GM23248 (cell line): ENCODE data around the gene GIPC2. TPM values are rescaled to one million over a fixed set of nuclear protein-coding genes. Genes with fewer than 3 reads are reported as not detected.
A peak's percentile ranks its signal among the peaks of the same experiment; 100 is the strongest.
"Not testable (repeated sequence)": the region's sequence is repeated elsewhere in the genome, so short reads cannot be mapped to it uniquely, and the experiment has no call there.

Experiments used
- DNase-seq: peaks from one replicate; pipeline ENCODE4 v3.0.0-alpha.2; 2015
- H2AFZ ChIP-seq: fragments of 200-600 bp; sonication (generic); 2 replicates; pipeline ENCODE4 v1.6.1; 2016; ENCODE audit warnings: antibody characterized with exemption
- H3F3A ChIP-seq: fragments of 200-600 bp; sonication (generic); 2 replicates; pipeline ENCODE4 v1.6.1; 2016; ENCODE audit warnings: mild to moderate bottlenecking, antibody characterized with exemption, mixed run types; ENCODE audit not compliant: insufficient read depth
- H3K27ac ChIP-seq: fragments of 200-600 bp; sonication (generic); 2 replicates; pipeline ENCODE4 v1.5.1; 2016; ENCODE audit warnings: mild to moderate bottlenecking
- H3K27me3 ChIP-seq: fragments of 200-600 bp; sonication (generic); replicated peaks from 2 replicates; pipeline ENCODE4 v1.6.1; 2016; ENCODE audit warnings: mild to moderate bottlenecking; ENCODE audit not compliant: insufficient read depth
- H3K36me3 ChIP-seq: fragments of 200-600 bp; sonication (generic); 2 replicates; pipeline ENCODE4 v1.6.1; 2016; ENCODE audit warnings: low read depth, mild to moderate bottlenecking
- H3K4me1 ChIP-seq: fragments of 200-600 bp; sonication (generic); 2 replicates; pipeline ENCODE4 v1.6.1; 2016; ENCODE audit warnings: mild to moderate bottlenecking; ENCODE audit not compliant: insufficient read depth
- H3K4me2 ChIP-seq: fragments of 200-600 bp; sonication (generic); one replicate; pipeline ENCODE4 v1.6.1; 2016; ENCODE audit warnings: mild to moderate bottlenecking; ENCODE audit not compliant: unreplicated experiment
- H3K4me3 ChIP-seq: fragments of 200-600 bp; sonication (generic); 2 replicates; pipeline ENCODE4 v1.5.1; 2016; ENCODE audit warnings: mild to moderate bottlenecking
- H3K79me2 ChIP-seq: fragments of 200-600 bp; sonication (generic); 2 replicates; pipeline ENCODE4 v1.6.1; 2016; ENCODE audit warnings: mild to moderate bottlenecking; ENCODE audit not compliant: insufficient read depth
- H3K9ac ChIP-seq: fragments of 200-600 bp; sonication (generic); 2 replicates; pipeline ENCODE4 v1.6.1; 2016; ENCODE audit warnings: mild to moderate bottlenecking
- H3K9me2 ChIP-seq: fragments of 200-600 bp; sonication (generic); 2 replicates; pipeline ENCODE4 v1.6.1; 2016; ENCODE audit warnings: mixed run types, mild to moderate bottlenecking, moderate library complexity; ENCODE audit not compliant: insufficient read depth
- H3K9me3 ChIP-seq: fragments of 200-600 bp; sonication (generic); one replicate; pipeline ENCODE4 v1.6.1; 2017; ENCODE audit warnings: low read depth
- H4K20me1 ChIP-seq: fragments of 200-600 bp; sonication (generic); 2 replicates; pipeline ENCODE4 v1.6.0; 2016; ENCODE audit not compliant: insufficient read depth
- EZH2 ChIP-seq: fragments of 200-600 bp; sonication (generic); IDR thresholded peaks from 2 replicates; pipeline ENCODE4 v1.6.1; 2018; ENCODE audit warnings: antibody characterized with exemption, mild to moderate bottlenecking; ENCODE audit not compliant: insufficient read depth, poor library complexity, severe bottlenecking
- EZH2phosphoT487 ChIP-seq: fragments of 200-600 bp; sonication (generic); IDR thresholded peaks from 2 replicates; pipeline ENCODE4 v1.6.1; 2018; ENCODE audit warnings: antibody characterized with exemption, moderate library complexity, mild to moderate bottlenecking, low read depth; ENCODE audit not compliant: insufficient read depth
- WGBS, 2 experiments: methylation state at CpG; one replicate each; pipeline ENCODE4 v1.1.6; 2015 to 2017; ENCODE audit warnings: low lambda C conversion rate in 2 of 2, low coverage in 1 of 2; ENCODE audit errors: missing lambda C conversion rate in 2 of 2; 5-methylcytosine and 5-hydroxymethylcytosine counted together
- in situ Hi-C: fragments of 300-500 bp; cut with MboI; formaldehyde crosslinking; loops from 2 replicates; pipeline ENCODE4 v1.15.0; 2020
- polyA plus RNA-seq: library from polyadenylated mRNA; unstranded; fragments of >200 nt; fragmentation: Nextera tagmentation; extraction: Ambion mirVana; gene quantifications from 2 replicates; pipeline ENCODE4 v1.2.1, GENCODE V29; 2016
- total RNA-seq: library from RNA; depleted of rRNA; stranded (reverse); fragments of >200 nt; shearing (Covaris generic); gene quantifications from 2 replicates; pipeline ENCODE4 v1.2.3, GENCODE V29; 2014

Gene GIPC2
- total and polyA plus RNA-seq, 2 experiments from 2014 or later: 0.32 to 0.68 TPM

DNA sequence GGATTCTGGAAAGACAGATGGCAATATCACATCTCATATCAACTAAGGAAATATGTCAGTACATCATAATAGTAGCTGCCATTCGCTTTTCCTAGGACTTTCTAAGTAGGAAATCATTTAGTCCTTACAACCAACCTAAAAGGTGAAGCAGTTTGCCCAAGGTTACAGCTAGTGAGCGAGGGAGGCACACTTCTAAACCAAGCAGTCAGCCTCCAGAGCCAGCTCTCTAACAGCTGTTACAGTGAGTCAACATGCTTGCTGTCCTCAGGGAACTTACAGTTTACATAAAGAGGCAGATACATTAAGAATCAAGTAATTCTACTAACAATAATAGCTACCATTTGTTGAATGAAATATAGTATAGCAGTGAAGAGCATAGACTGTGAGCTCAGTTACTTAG lies 57.1 kb downstream of the GIPC2 start:
- H4K20me1 ChIP-seq: no peaks in the 10 kb centered on the region
- no peak overlapping the region for H3K9ac ChIP-seq
- no peaks in the 10 kb centered on the region for H3K9me3 ChIP-seq
- in situ Hi-C loops: no loop called here
- no peak for TF ChIP-seq EZH2phosphoT487
- no peak for TF ChIP-seq EZH2
- WGBS, 2 experiments: 92 to 93% methylated on average over 2 of the region's 2 CpGs
- no peaks in the 10 kb centered on the region for H3K36me3 ChIP-seq
- peaks cover 55% of the 10 kb centered on the region for H3K4me1 ChIP-seq
- no peak for DNase-seq
- H3K4me3 ChIP-seq: no peak overlapping the region
- no peak overlapping the region for H2AFZ ChIP-seq
- peaks cover 52% of the 10 kb centered on the region for H3F3A ChIP-seq
- H3K9me2 ChIP-seq: no peaks in the 10 kb centered on the region
- H3K79me2 ChIP-seq: peaks cover 28% of the 10 kb centered on the region; the same call in 1 of the 2 replicates
- H3K4me2 ChIP-seq: no peak overlapping the region
- no peaks in the 10 kb centered on the region for H3K27me3 ChIP-seq
- H3K27ac ChIP-seq: peak overlapping the region; percentile 97

DNA sequence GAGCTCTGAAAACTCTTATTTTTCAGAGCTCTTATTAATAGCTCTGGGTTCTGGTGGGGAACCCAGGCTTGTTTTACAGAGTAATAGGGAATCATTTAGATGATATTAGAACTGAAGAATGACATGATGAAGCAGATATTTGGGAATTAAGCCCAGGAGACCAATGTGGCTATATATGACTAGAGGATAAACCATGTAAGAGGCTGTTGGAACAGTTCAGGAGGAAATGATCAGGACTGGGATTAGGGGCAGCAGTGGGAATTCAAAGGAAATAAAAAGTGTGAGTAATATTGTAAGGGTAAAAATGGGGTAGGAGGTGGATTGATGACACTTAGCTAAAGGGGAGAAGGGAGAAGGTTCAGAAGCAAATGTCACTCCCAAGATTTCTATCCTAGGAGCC lies 58.6 kb downstream of the GIPC2 start:
- Histone ChIP-seq H3K4me1 (peaks cover 55% of the 10 kb centered on the region), H4K20me1 (no peaks in the 10 kb centered on the region), H3K36me3 (no peaks in the 10 kb centered on the region), H3K9me3 (no peaks in the 10 kb centered on the region), H3K4me2 (peak overlapping the region; percentile 35), H3K27me3 (no peaks in the 10 kb centered on the region), H3K79me2 (peaks cover 19% of the 10 kb centered on the region; the same call in 1 of the 2 replicates), H3F3A (peaks cover 52% of the 10 kb centered on the region), H3K9me2 (no peaks in the 10 kb centered on the region), H2AFZ (no peak overlapping the region), H3K4me3 (0 out of 2 replicates have a peak overlapping the region, but pooled peaks have one; percentile 13), H3K27ac (peak overlapping the region; percentile 97), H3K9ac (no peak overlapping the region)
- peak; percentile 86 for DNase-seq
- in situ Hi-C loops: no loop called here
- TF ChIP-seq EZH2 (no peak), EZH2phosphoT487 (no peak)

DNA sequence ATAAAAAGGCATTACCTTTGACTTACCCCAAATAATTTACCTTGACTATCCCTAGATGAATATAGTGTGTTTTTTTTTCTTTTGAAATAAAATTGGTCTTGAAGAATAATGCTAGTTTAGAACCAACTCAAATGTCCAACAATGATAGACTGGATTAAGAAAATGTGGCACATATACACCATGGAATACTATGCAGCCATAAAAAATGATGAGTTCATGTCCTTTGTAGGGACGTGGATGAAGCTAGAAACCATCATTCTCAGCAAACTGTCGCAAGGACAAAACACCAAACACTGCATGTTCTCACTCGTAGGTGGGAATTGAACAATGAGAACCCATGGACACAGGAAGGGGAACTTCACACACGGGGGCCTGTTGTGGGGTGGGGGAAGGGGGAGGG lies 63.9 kb downstream of the GIPC2 start:
- in situ Hi-C loops: loop anchor here (10.0 kb wide), 1 partner anchor 135 kb away; the partner anchor contains the start of gene FUBP1
- H3K9me3 ChIP-seq, H3K9me2 ChIP-seq, H3K9ac ChIP-seq, H3K27me3 ChIP-seq, H2AFZ ChIP-seq, H3K36me3 ChIP-seq, DNase-seq, H4K20me1 ChIP-seq, H3K4me3 ChIP-seq, H3K27ac ChIP-seq, H3K4me2 ChIP-seq: not testable (repeated sequence)
- H3K79me2 ChIP-seq: peaks cover 34% of the 10 kb centered on the region
- peaks cover 14% of the 10 kb centered on the region for H3F3A ChIP-seq
- peaks cover 16% of the 10 kb centered on the region for H3K4me1 ChIP-seq
- WGBS, 2 experiments: 76 to 79% methylated on average over 4 of the region's 4 CpGs

DNA sequence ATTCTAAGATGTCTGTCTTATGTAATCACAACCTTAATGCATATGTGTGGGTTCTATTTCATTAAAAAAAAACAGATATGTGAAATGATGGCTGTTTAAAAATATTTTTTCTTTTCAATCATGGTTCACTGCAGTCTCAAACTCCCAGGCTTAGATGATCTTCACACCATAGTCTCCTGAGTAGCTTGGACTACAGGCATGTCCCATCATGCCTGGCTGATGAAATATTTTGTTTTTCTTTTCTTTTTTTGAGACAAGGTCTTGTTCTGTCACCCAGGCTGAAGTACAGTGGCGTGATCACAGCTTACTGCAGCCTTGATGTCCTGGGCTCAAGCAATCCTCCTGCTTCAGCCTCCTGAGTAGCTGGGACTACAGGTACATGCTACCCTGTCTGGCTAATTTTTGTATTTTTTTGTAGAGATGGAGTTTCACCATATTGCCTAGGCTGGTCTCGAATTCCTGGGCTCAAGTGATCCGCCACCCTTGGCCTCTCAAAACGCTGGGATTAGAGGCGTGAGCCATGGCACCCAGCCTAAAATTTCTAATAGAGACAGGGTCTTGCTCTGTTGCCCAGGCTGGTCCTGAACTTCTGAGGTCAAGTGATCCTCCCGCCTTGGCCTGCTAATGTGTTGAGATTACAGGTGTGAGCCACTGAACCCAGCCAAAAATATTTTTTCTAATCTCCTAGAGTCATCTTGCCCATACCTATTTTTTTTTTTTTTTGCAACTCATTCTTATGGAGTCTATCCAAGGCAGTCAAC lies 67.6 kb downstream of the GIPC2 start:
- Histone ChIP-seq H3K27me3 (no peaks in the 10 kb centered on the region), H4K20me1 (no peaks in the 10 kb centered on the region), H3K9ac (no peak overlapping the region), H3K36me3 (no peaks in the 10 kb centered on the region), H3K9me2 (no peaks in the 10 kb centered on the region), H3K4me3 (no peak overlapping the region), H3K4me2 (no peak overlapping the region), H3K79me2 (peaks cover 28% of the 10 kb centered on the region), H3K4me1 (0 out of 2 replicates have a peak, but pooled peaks cover 5% of the 10 kb centered on the region), H2AFZ (peak overlapping the region; percentile 71), H3K9me3 (no peaks in the 10 kb centered on the region), H3K27ac (no peak overlapping the region), H3F3A (0 out of 2 replicates have a peak, but pooled peaks cover 5% of the 10 kb centered on the region)
- WGBS, 2 experiments: 95% methylated on average over 6 of the region's 6 CpGs
- DNase-seq: no peak
- TF ChIP-seq EZH2phosphoT487 (no peak), EZH2 (no peak)
- in situ Hi-C loops: loop anchor here (10.0 kb wide), 1 partner anchor 139 kb away; the partner anchor contains the start of gene FUBP1
